PC-3 (cell line): Measurements from ENCODE around the gene RPS29. TPM values are rescaled to one million over a fixed set of nuclear protein-coding genes. Genes with fewer than 3 reads are reported as not detected.

Source experiments
- ATAC-seq: fragments of 200-7000 bp; cut with Tn5 transposase; 2 replicates; pipeline ENCODE4 v1.9.1; 2020; ENCODE audit warnings: mild to moderate bottlenecking, moderate library complexity
- BruUV-seq: library from RNA; stranded (reverse); fragments of 400-500 nt; replicated peaks from 2 replicates; lab custom pipeline; 2021; lab: Mats Ljungman, UMichigan
- CTCF ChIA-PET: fragments of 300-600 bp; sonication (Branson Sonifier 250); formaldehyde crosslinking; loops from one replicate; lab custom pipeline; 2022; ENCODE audit warnings: antibody characterized with exemption; lab: Charles Lee
- POLR2A ChIA-PET: fragments of 300-600 bp; sonication (Branson Sonifier 250); formaldehyde crosslinking; loops from one replicate; lab custom pipeline; 2022; ENCODE audit warnings: antibody characterized with exemption; ENCODE audit not compliant: unreplicated experiment; lab: Charles Lee
- DNase-seq: peaks from one replicate; pipeline ENCODE4 v3.0.0-alpha.2; 2015
- H2AFZ ChIP-seq: fragments of 300-600 bp; sonication (generic); 2 replicates; pipeline ENCODE4 v1.6.0; 2016; ENCODE audit warnings: antibody characterized with exemption, low read length
- H3F3A ChIP-seq: fragments of 300-600 bp; sonication (generic); one replicate; pipeline ENCODE4 v1.6.0; 2017; ENCODE audit warnings: antibody characterized with exemption, low read length, control low read depth, mild to moderate bottlenecking; ENCODE audit not compliant: unreplicated experiment
- H3K27ac ChIP-seq: fragments of 300-600 bp; sonication (generic); 2 replicates; pipeline ENCODE4 v1.5.1; 2016; ENCODE audit warnings: mild to moderate bottlenecking, low read length
- H3K27me3 ChIP-seq: fragments of 300-600 bp; sonication (generic); 2 replicates; pipeline ENCODE4 v1.6.1; 2016; ENCODE audit warnings: low read length, mixed read lengths
- H3K36me3 ChIP-seq: fragments of 300-600 bp; sonication (generic); 2 replicates; pipeline ENCODE4 v1.6.1; 2016; ENCODE audit warnings: low read depth, mixed run types, low read length, mixed read lengths
- H3K4me1 ChIP-seq: fragments of 300-600 bp; sonication (generic); 2 replicates; pipeline ENCODE4 v1.5.1; 2016; ENCODE audit warnings: low read length; ENCODE audit not compliant: insufficient read depth
- H3K4me2 ChIP-seq: fragments of 300-600 bp; sonication (generic); 2 replicates; pipeline ENCODE4 v1.6.0; 2016; ENCODE audit warnings: low read length
- H3K4me3 ChIP-seq: fragments of 300-600 bp; sonication (generic); 2 replicates; pipeline ENCODE4 v1.5.1; 2016; ENCODE audit warnings: mild to moderate bottlenecking, low read length, mixed read lengths
- H3K79me2 ChIP-seq: fragments of 300-600 bp; sonication (generic); 2 replicates; pipeline ENCODE4 v1.6.1; 2017; ENCODE audit warnings: low read length, mixed read lengths
- H3K9ac ChIP-seq: fragments of 300-600 bp; sonication (generic); 2 replicates; pipeline ENCODE4 v1.6.0; 2016; ENCODE audit warnings: mild to moderate bottlenecking, low read length
- H3K9me2 ChIP-seq: fragments of 300-600 bp; sonication (generic); replicated peaks from 2 replicates; pipeline ENCODE4 v1.6.1; 2016; ENCODE audit warnings: mixed run types, low read length, mixed read lengths
- H3K9me3 ChIP-seq: fragments of 300-600 bp; sonication (generic); 2 replicates; pipeline ENCODE4 v1.6.1; 2016; ENCODE audit warnings: low read length, mixed read lengths
- H4K20me1 ChIP-seq: fragments of 300-600 bp; sonication (generic); 2 replicates; pipeline ENCODE4 v1.6.1; 2016; ENCODE audit warnings: low read length, mixed read lengths
- EZH2 ChIP-seq: fragments of 300-600 bp; sonication (generic); IDR thresholded peaks from one replicate; pipeline ENCODE4 v1.6.1; 2017; ENCODE audit warnings: antibody characterized with exemption, mild to moderate bottlenecking, low read length; ENCODE audit not compliant: unreplicated experiment
- EZH2phosphoT487 ChIP-seq: fragments of 300-600 bp; sonication (generic); IDR thresholded peaks from 2 replicates; pipeline ENCODE4 v1.6.1; 2018; ENCODE audit warnings: mild to moderate bottlenecking, antibody characterized with exemption, low read length, borderline replicate concordance
- intact Hi-C: fragments of 100-400 bp; cut with micrococcal nuclease; formaldehyde crosslinking; loops from 2 replicates; pipeline ENCODE4 v1.9.0; 2023
- total RNA-seq: library from RNA; depleted of rRNA; stranded (reverse); fragments of >200 nt; gene quantifications from 2 replicates; pipeline ENCODE4 v1.2.3, GENCODE V29; 2014
- TF ChIP-seq, protein P1 (sequence below): fragments of 300-600 bp; sonication (generic); conservative IDR thresholded peaks from 2 replicates; pipeline ENCODE4 v1.5.1; 2017; ENCODE audit warnings: antibody characterized with exemption, low read depth, mild to moderate bottlenecking, low read length

The RPS29 gene
- total RNA-seq, 1 experiment from 2014 or later, result 1,912 TPM

DNA sequence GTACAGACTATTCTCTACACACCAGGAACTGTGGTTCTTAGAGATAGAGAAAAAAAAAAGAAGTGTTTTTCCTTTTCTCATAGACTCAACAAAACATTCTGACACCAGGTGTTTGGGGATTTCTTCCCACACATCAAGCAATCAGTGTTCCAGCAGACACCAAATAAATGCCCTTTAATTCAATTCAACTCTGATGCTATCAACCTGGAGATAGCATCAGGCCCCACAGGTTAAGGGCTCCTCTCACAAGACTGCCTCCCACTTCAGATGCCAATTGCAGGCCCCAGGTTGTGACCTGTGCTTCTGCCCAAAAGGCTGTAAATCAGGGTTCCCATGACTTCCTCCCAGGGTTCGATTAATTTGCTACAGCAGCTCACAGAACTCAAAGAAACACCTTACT lies 36.7 kb downstream of the RPS29 start:
- H3K9ac ChIP-seq, result no peak overlapping the region
- BruUV-seq, result no TSS peak
- peaks cover 10% of the 10 kb centered on the region for H3K4me1 ChIP-seq
- H3K27ac ChIP-seq, result no peak overlapping the region
- H3K36me3 ChIP-seq, result no peaks in the 10 kb centered on the region
- POLR2A ChIA-PET, result no interaction called here
- H3K4me3 ChIP-seq, result no peak overlapping the region
- no peaks in the 10 kb centered on the region for H3K9me2 ChIP-seq
- DNase-seq, result no peak
- H3K27me3 ChIP-seq, result no peaks in the 10 kb centered on the region
- intact Hi-C loops, result no loop called here
- H2AFZ ChIP-seq, result no peak overlapping the region
- H3K4me2 ChIP-seq, result no peak overlapping the region
- CTCF ChIA-PET, result interaction anchor here (2.0 to 2.2 kb wide), 2 partner anchors 52 to 88 kb away, joined by 22 to 63 read pairs; no protein-coding TSS in a partner anchor
- TF ChIP-seq EZH2 (no peak), EZH2phosphoT487 (no peak)
- TF ChIP-seq, protein P1, sequence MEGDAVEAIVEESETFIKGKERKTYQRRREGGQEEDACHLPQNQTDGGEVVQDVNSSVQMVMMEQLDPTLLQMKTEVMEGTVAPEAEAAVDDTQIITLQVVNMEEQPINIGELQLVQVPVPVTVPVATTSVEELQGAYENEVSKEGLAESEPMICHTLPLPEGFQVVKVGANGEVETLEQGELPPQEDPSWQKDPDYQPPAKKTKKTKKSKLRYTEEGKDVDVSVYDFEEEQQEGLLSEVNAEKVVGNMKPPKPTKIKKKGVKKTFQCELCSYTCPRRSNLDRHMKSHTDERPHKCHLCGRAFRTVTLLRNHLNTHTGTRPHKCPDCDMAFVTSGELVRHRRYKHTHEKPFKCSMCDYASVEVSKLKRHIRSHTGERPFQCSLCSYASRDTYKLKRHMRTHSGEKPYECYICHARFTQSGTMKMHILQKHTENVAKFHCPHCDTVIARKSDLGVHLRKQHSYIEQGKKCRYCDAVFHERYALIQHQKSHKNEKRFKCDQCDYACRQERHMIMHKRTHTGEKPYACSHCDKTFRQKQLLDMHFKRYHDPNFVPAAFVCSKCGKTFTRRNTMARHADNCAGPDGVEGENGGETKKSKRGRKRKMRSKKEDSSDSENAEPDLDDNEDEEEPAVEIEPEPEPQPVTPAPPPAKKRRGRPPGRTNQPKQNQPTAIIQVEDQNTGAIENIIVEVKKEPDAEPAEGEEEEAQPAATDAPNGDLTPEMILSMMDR, result no peak
- no peaks in the 10 kb centered on the region for H3K79me2 ChIP-seq
- H3F3A ChIP-seq, result no peaks in the 10 kb centered on the region
- no peak for ATAC-seq
- H4K20me1 ChIP-seq, result no peaks in the 10 kb centered on the region
- H3K9me3 ChIP-seq, result no peaks in the 10 kb centered on the region

DNA sequence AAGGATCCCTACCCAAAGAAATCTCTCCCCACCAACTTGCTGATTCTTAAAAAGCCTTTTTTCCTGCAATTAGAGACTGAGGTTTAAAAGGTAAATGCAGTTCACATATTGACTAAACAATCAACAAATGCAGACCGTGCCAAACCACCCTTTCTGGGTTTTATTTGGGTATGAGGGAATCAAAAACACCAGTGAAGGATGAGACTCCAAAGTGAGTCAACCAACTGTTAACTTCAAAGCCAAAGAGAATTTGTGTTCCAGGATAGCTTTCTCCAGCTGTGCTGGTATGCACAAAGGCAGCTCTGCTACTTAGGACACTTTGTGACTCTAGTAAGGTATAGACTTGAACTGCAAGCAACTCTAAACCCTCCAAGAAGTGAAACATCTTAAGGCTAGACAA lies 39.4 kb downstream of the RPS29 start:
- no TSS peak for BruUV-seq
- no peak overlapping the region for H3K9ac ChIP-seq
- no peak overlapping the region for H2AFZ ChIP-seq
- no peaks in the 10 kb centered on the region for H3K36me3 ChIP-seq
- H3K27ac ChIP-seq, result no peak overlapping the region
- no peak overlapping the region for H3K4me2 ChIP-seq
- H3K9me2 ChIP-seq, result no peaks in the 10 kb centered on the region
- H3K79me2 ChIP-seq, result no peaks in the 10 kb centered on the region
- peak; percentile 28 for DNase-seq
- POLR2A ChIA-PET, result no interaction called here
- peak; percentile 36; the same call in 1 of the 2 replicates for ATAC-seq
- no peaks in the 10 kb centered on the region for H3F3A ChIP-seq
- peaks cover 10% of the 10 kb centered on the region for H3K4me1 ChIP-seq
- H4K20me1 ChIP-seq, result no peaks in the 10 kb centered on the region
- no peaks in the 10 kb centered on the region for H3K9me3 ChIP-seq
- intact Hi-C loops, result no loop called here
- no peaks in the 10 kb centered on the region for H3K27me3 ChIP-seq
- H3K4me3 ChIP-seq, result no peak overlapping the region
- TF ChIP-seq, protein P1, result no peak
- TF ChIP-seq EZH2phosphoT487, result no peak
- TF ChIP-seq EZH2, result no peak
- CTCF ChIA-PET, result no interaction called here

DNA sequence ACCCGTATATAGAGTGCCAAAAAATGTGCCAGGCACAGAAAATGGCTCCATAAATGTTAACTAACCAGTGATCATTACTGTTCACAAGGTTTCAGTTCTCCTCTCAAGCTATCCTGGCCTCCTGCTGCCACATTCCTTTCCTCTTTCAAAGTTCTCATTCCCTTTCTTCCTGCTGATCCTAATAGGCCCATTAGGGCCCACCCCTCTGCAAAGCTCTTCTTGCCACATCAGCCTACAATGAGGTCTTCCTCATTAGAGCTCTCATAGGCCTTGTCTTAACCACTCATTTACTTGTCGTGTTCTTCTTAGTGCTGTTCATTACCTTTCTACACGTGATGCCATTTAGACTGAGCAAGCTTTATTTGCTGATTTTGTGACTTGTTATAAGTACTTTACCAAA lies 40.5 kb downstream of the RPS29 start:
- no peak overlapping the region for H3K27ac ChIP-seq
- ChIA-PET CTCF (no interaction called here), POLR2A (no interaction called here)
- H3K9me3 ChIP-seq, result peaks cover 8% of the 10 kb centered on the region; the same call in 1 of the 2 replicates
- no peak for ATAC-seq
- no peak overlapping the region for H3K9ac ChIP-seq
- no peaks in the 10 kb centered on the region for H4K20me1 ChIP-seq
- H3K4me2 ChIP-seq, result no peak overlapping the region
- H3K27me3 ChIP-seq, result no peaks in the 10 kb centered on the region
- H3K79me2 ChIP-seq, result no peaks in the 10 kb centered on the region
- no TSS peak for BruUV-seq
- H3K9me2 ChIP-seq, result no peaks in the 10 kb centered on the region
- no peaks in the 10 kb centered on the region for H3F3A ChIP-seq
- peaks cover 10% of the 10 kb centered on the region for H3K4me1 ChIP-seq
- no peaks in the 10 kb centered on the region for H3K36me3 ChIP-seq
- no peak for DNase-seq
- intact Hi-C loops, result no loop called here
- TF ChIP-seq EZH2phosphoT487 (no peak), EZH2 (no peak)
- TF ChIP-seq, protein P1, result no peak
- no peak overlapping the region for H3K4me3 ChIP-seq
- H2AFZ ChIP-seq, result no peak overlapping the region
